Measurements from ENCODE around the gene ARHGAP12. TPM values are rescaled to one million over a fixed set of nuclear protein-coding genes. Genes with fewer than 3 reads are reported as not detected.
A peak's percentile ranks its signal among the peaks of the same experiment; 100 is the strongest.

The ARHGAP12 gene
- total RNA-seq, 2 experiments from 2014 or later, result 11.8 to 14.5 TPM

GRCh38 chr10:31930856-31931255, 2.2 kb upstream of the ARHGAP12 start:
- H3K79me2 ChIP-seq (ENCODE audit: insufficient read depth, low read depth, low read length), result peaks cover 21% of the 10 kb centered on the region; the same call in 1 of the 2 replicates
- peak overlapping the region; percentile 83 for H2AFZ ChIP-seq (ENCODE audit: low read length)
- intact Hi-C loops (cut with micrococcal nuclease; ENCODE audit: unreplicated experiment), result no loop called here
- H3K27ac ChIP-seq (ENCODE audit: low read depth, low read length, poor library complexity, severe bottlenecking), result peak overlapping the region; percentile 61
- TF ChIP-seq CTCF (conservative IDR thresholded peaks at IDR 0.05; ENCODE audit: low read length), result no peak
- no peak for TF ChIP-seq EZH2phosphoT487 (IDR thresholded peaks at IDR 0.05; ENCODE audit: borderline replicate concordance, low read depth, low read length)
- no TSS peak for BruUV-seq (replicated peaks)
- peak overlapping the region; percentile 87 for H3K4me2 ChIP-seq (ENCODE audit: low read length)
- no peaks in the 10 kb centered on the region for H3K36me3 ChIP-seq (ENCODE audit: insufficient read depth, low read length)
- H3K4me1 ChIP-seq (ENCODE audit: insufficient read depth, low read length, poor library complexity, severe bottlenecking), result peaks cover 33% of the 10 kb centered on the region
- H3K9me2 ChIP-seq (ENCODE audit: insufficient read depth, low read length), result no peaks in the 10 kb centered on the region
- H3K9me3 ChIP-seq (ENCODE audit: low read length), result no peaks in the 10 kb centered on the region
- no peak for DNase-seq (ENCODE audit: low spot score)
- H4K20me1 ChIP-seq (ENCODE audit: insufficient read depth, low read length), result peaks cover 4% of the 10 kb centered on the region; the same call in 1 of the 2 replicates
- POLR2A ChIA-PET, result interaction anchor here (0.6 to 2.5 kb wide), 11 partner anchors 10 to 126 kb away, joined by 3 to 12 read pairs (median 4); partner anchors contain the start of gene KIF5B
- H3K4me3 ChIP-seq (ENCODE audit: low read depth, low read length, poor library complexity, severe bottlenecking), result peak overlapping the region; percentile 84
- CTCF ChIA-PET (ENCODE audit: unreplicated experiment), result interaction anchor here (0.6 to 0.8 kb wide), 2 partner anchors 10 to 448 kb away, joined by 3 read pairs; no protein-coding TSS in a partner anchor

- POLR2A ChIA-PET, result interaction anchor here (0.6 to 2.5 kb wide), 14 partner anchors 11 to 373 kb away, joined by 3 to 12 read pairs (median 4); partner anchors contain the start of gene KIF5B
- H3K36me3 ChIP-seq (ENCODE audit: insufficient read depth, low read length), result no peaks in the 10 kb centered on the region
- H3K27ac ChIP-seq (ENCODE audit: low read depth, low read length, poor library complexity, severe bottlenecking), result peak overlapping the region; percentile 61
- no peaks in the 10 kb centered on the region for H3K9me3 ChIP-seq (ENCODE audit: low read length)
- no peaks in the 10 kb centered on the region for H3K9me2 ChIP-seq (ENCODE audit: insufficient read depth, low read length)
- H4K20me1 ChIP-seq (ENCODE audit: insufficient read depth, low read length), result peaks cover 4% of the 10 kb centered on the region; the same call in 1 of the 2 replicates
- intact Hi-C loops (cut with micrococcal nuclease; ENCODE audit: unreplicated experiment), result no loop called here
- H3K4me1 ChIP-seq (ENCODE audit: insufficient read depth, low read length, poor library complexity, severe bottlenecking), result peaks cover 40% of the 10 kb centered on the region
- H2AFZ ChIP-seq (ENCODE audit: low read length), result peak overlapping the region; percentile 83
- BruUV-seq (replicated peaks), result TSS peak; percentile 63
- no peak for TF ChIP-seq CTCF (conservative IDR thresholded peaks at IDR 0.05; ENCODE audit: low read length)
- no peak for TF ChIP-seq EZH2phosphoT487 (IDR thresholded peaks at IDR 0.05; ENCODE audit: borderline replicate concordance, low read depth, low read length)
- H3K4me2 ChIP-seq (ENCODE audit: low read length), result peak overlapping the region; percentile 87
- CTCF ChIA-PET (ENCODE audit: unreplicated experiment), result interaction anchor here (0.8 kb wide), 2 partner anchors 9 to 113 kb away, joined by 3 read pairs; no protein-coding TSS in a partner anchor
- peaks cover 28% of the 10 kb centered on the region; the same call in 1 of the 2 replicates for H3K79me2 ChIP-seq (ENCODE audit: insufficient read depth, low read depth, low read length)
- peak; percentile 64 for DNase-seq (ENCODE audit: low spot score)
- peak overlapping the region; percentile 84 for H3K4me3 ChIP-seq (ENCODE audit: low read depth, low read length, poor library complexity, severe bottlenecking)
Observed at GRCh38 chr10:31930023-31930751, 1.6 kb upstream of the ARHGAP12 start.

Data from OCI-LY7 (cell line).